Heart left ventricle (tissue), 16 donors: Measurements from ENCODE around the gene NAPA. TPM values are rescaled to one million over a fixed set of nuclear protein-coding genes. Genes with fewer than 3 reads are reported as not detected.

Experiments
- ATAC-seq, 4 donors: fragments of 200-7000 bp; cut with Tn5 transposase; one replicate each; pipeline ENCODE4 v1.9.1; 2020 to 2022; ENCODE audit warnings: moderate library complexity in 4 of 4, mild to moderate bottlenecking in 3 of 4, moderate number of reproducible peaks in 1 of 4
- DNase-seq, 5 donors: peaks; one replicate each; pipeline ENCODE4 v3.0.0-alpha.2; 2020
- H3K27ac ChIP-seq, 12 donors: fragments of 200-600 bp; sonication (generic) in 4 of 12; one replicate each; pipeline versions ENCODE4 v1.5.0 to v1.8.0; 2016 to 2022; ENCODE audit warnings: mild to moderate bottlenecking in 2 of 12
- H3K27me3 ChIP-seq, 9 donors: fragments of 200-600 bp; sonication (generic) in 2 of 9; one replicate each; pipeline versions ENCODE4 v1.5.1 to v1.8.0; 2016 to 2022; ENCODE audit warnings: mild to moderate bottlenecking in 3 of 9
- H3K36me3 ChIP-seq, 9 donors: fragments of 200-600 bp; sonication (generic) in 2 of 9; one replicate each; pipeline versions ENCODE4 v1.5.0 to v1.8.0; 2018 to 2022; ENCODE audit warnings: mild to moderate bottlenecking in 2 of 9
- H3K4me1 ChIP-seq, 12 donors: fragments of 200-600 bp; sonication (generic) in 4 of 12; one replicate each; pipeline versions ENCODE4 v1.5.0 to v1.8.0; 2016 to 2022; ENCODE audit warnings: mild to moderate bottlenecking in 3 of 12
- H3K4me3 ChIP-seq, 12 donors: fragments of 200-600 bp; sonication (generic) in 4 of 12; one replicate each; pipeline versions ENCODE4 v1.5.0 to v1.8.0; 2017 to 2022; ENCODE audit warnings: mild to moderate bottlenecking in 9 of 12, moderate library complexity in 4 of 12
- H3K9me3 ChIP-seq, 12 donors: fragments of 200-600 bp; sonication (generic) in 4 of 12; one replicate each; pipeline versions ENCODE4 v1.5.0 to v1.8.0; 2016 to 2022; ENCODE audit warnings: mild to moderate bottlenecking in 1 of 12
- POLR2A ChIP-seq, 2 donors: fragments of 450-650 bp; IDR thresholded peaks; one replicate each; pipeline ENCODE4 v1.6.1; 2017; ENCODE audit warnings: antibody characterized with exemption in 2 of 2, mild to moderate bottlenecking in 2 of 2, moderate library complexity in 2 of 2
- WGBS, 4 donors: extraction: QIAGEN DNeasy Blood & Tissue Kit in 2 of 4; methylation state at CpG; one replicate each; pipeline versions ENCODE4 v1.1.5 to v1.1.7; 2013 to 2018; 5-methylcytosine and 5-hydroxymethylcytosine counted together
- intact Hi-C, 10 donors: fragments of 100-400 bp; cut with DNase I; formaldehyde crosslinking; loops; one replicate each; pipeline versions ENCODE4 v1.11.1 to v1.14.2; 2022
- polyA plus RNA-seq, 2 donors: library from polyadenylated mRNA; stranded (reverse); fragments of 200-250 nt; gene quantifications; one replicate each; pipeline ENCODE4 v1.2.3, GENCODE V29; 2013
- total RNA-seq, 9 donors: library from RNA; depleted of rRNA in 2 of 9; stranded (reverse); fragments of >200 nt in 2 of 9; fragmentation: NEBNext Ultra II Directional in 3 of 9; extraction: Animal tissue kit (Norgen Biotek cat#: 25700) in 3 of 9; gene quantifications; one replicate each; pipeline versions ENCODE4 v1.1.0 to v1.2.4, GENCODE V29; 2016 to 2023
- TF ChIP-seq, protein P1 (sequence below), 12 donors: fragments of 200-600 bp; sonication (generic) in 4 of 12; IDR thresholded peaks; one replicate each; pipeline versions ENCODE4 v1.5.0 to v1.8.0; 2018 to 2022; ENCODE audit warnings: antibody characterized with exemption in 12 of 12, mild to moderate bottlenecking in 5 of 12
- donor health status: ischemic (EF 13 %, LVEDD 7.1; RV severe dilation, severe dysfunction).
- donor health status: healthy with polysubstance abuse.
- donor health status: DM: no; HTN: yes; CAD: no.
- donor health status: DM: no; HTN: no; CAD: no.
- donor health status: ischemic (EF 25% LVEDD 6.9; RV normal size, moderate dysfunction).
- donor health status: ischemic (EF 25% LVEDD 5.7; RV mildly dilated, moderate dysfunction).
- donor health status: healthy.
- donor health status: DM: yes; HTN: yes; CAD: no.
- donor health status: ischemic (EF 35%, LVEDD 5.7; RV mildly dilated, moderate dysfunction).
- donor health status: nonischemic (EF 11% LVEDD 7.7; RV severe dilation, severe dysfunction).
- donor health status: DM: yes; HTN: yes; CAD: no.
- donor health status: PGD.
- donor health status: ischemic (EF 29% LVEDD 5.4; RV normal size, mild dysfunction).
- donor health status: nonischemic (EF 23%, LVEDD 6.1; RV moderate dilation, normal function).

Gene NAPA
- total and polyA plus RNA-seq, 11 donors: 113 to 238 (median 122) TPM

GRCh38 chr19:47467914-47468313 is 46.9 kb downstream of the NAPA start:
- H3K27me3 ChIP-seq: peaks cover 0 to 44% (median 21%) of the 10 kb centered on the region in 9 donors
- H3K27ac ChIP-seq: peak overlapping the region in 1 of 12 donors; percentile 29
- no peak for TF ChIP-seq POLR2A (IDR thresholded peaks at IDR 0.05)
- TF ChIP-seq, protein P1, sequence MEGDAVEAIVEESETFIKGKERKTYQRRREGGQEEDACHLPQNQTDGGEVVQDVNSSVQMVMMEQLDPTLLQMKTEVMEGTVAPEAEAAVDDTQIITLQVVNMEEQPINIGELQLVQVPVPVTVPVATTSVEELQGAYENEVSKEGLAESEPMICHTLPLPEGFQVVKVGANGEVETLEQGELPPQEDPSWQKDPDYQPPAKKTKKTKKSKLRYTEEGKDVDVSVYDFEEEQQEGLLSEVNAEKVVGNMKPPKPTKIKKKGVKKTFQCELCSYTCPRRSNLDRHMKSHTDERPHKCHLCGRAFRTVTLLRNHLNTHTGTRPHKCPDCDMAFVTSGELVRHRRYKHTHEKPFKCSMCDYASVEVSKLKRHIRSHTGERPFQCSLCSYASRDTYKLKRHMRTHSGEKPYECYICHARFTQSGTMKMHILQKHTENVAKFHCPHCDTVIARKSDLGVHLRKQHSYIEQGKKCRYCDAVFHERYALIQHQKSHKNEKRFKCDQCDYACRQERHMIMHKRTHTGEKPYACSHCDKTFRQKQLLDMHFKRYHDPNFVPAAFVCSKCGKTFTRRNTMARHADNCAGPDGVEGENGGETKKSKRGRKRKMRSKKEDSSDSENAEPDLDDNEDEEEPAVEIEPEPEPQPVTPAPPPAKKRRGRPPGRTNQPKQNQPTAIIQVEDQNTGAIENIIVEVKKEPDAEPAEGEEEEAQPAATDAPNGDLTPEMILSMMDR (IDR thresholded peaks at IDR 0.05): no peak
- no peaks in the 10 kb centered on the region for H3K36me3 ChIP-seq
- H3K4me3 ChIP-seq: no peak overlapping the region
- ATAC-seq (no peak), DNase-seq (peak in 1 of 5 donors; percentile 7)
- WGBS, 4 donors: 38 to 55% (median 40%) methylated on average over 9 of the region's 9 CpGs
- intact Hi-C loops: no loop called here
- H3K9me3 ChIP-seq: no peaks in the 10 kb centered on the region
- peaks cover 0 to 14% (median 0%) of the 10 kb centered on the region in 12 donors for H3K4me1 ChIP-seq

- no peak overlapping the region for H3K4me3 ChIP-seq
- no peaks in the 10 kb centered on the region for H3K4me1 ChIP-seq
- intact Hi-C loops: no loop called here
- no peak overlapping the region for H3K27ac ChIP-seq
- peak in 1 of 5 donors; percentile 46 for DNase-seq
- peaks cover 0 to 34% (median 7%) of the 10 kb centered on the region in 9 donors for H3K27me3 ChIP-seq
- no peaks in the 10 kb centered on the region for H3K9me3 ChIP-seq
- H3K36me3 ChIP-seq: no peaks in the 10 kb centered on the region
- TF ChIP-seq POLR2A (IDR thresholded peaks at IDR 0.05): no peak
- TF ChIP-seq, protein P1 (IDR thresholded peaks at IDR 0.05): no peak
- WGBS, 4 donors: 77 to 86% (median 82%) methylated on average over 27 of the region's 27 CpGs
- no peak for ATAC-seq
Measured at GRCh38 chr19:47465957-47466356, 48.9 kb downstream of the NAPA start.

GRCh38 chr19:47464675-47465419 is 50.0 kb downstream of the NAPA start:
- ATAC-seq: no peak
- intact Hi-C loops: no loop called here
- DNase-seq: no peak
- 67 to 71% (median 69%) methylated on average over 10 of the region's 10 CpGs for WGBS, 4 donors
- Histone ChIP-seq H3K9me3 (no peaks in the 10 kb centered on the region), H3K27ac (no peak overlapping the region), H3K4me3 (no peak overlapping the region), H3K36me3 (no peaks in the 10 kb centered on the region), H3K27me3 (peaks cover 4 to 38% (median 12%) of the 10 kb centered on the region in 9 donors), H3K4me1 (no peaks in the 10 kb centered on the region)
- TF ChIP-seq, protein P1 (IDR thresholded peaks at IDR 0.05): no peak
- TF ChIP-seq POLR2A (IDR thresholded peaks at IDR 0.05): no peak

DNA sequence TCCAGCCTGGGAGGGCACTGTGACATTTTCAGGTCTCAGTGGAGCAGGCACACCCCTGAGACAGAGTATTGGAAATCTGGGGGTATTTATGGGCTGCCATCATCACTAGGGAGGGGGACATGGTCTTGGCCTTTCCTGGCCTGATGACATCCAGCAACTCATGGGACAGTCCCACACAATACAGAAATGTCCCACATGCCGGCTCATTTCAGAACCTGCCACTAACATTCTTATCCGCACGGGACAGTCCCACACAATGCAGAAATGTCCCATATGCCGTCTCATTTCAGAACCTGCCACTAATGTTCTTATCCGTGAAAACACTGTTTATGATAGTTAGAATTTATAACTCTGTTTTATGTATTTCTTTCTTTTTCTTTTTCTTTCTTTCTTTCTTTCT is 53.0 kb downstream of the NAPA start:
- no peak for ATAC-seq
- H3K27me3 ChIP-seq: peaks cover 12 to 63% (median 27%) of the 10 kb centered on the region in 9 donors
- no peaks in the 10 kb centered on the region for H3K36me3 ChIP-seq
- H3K27ac ChIP-seq: no peak overlapping the region
- no peak for DNase-seq
- H3K4me1 ChIP-seq: peaks cover 0 to 7% (median 0%) of the 10 kb centered on the region in 12 donors
- H3K9me3 ChIP-seq: peaks cover 0 to 1% (median 0%) of the 10 kb centered on the region in 12 donors
- intact Hi-C loops: no loop called here
- no peak for TF ChIP-seq POLR2A (IDR thresholded peaks at IDR 0.05)
- WGBS, 4 donors: 77 to 84% (median 81%) methylated on average over 5 of the region's 5 CpGs
- no peak overlapping the region for H3K4me3 ChIP-seq
